ENCODE measurements around the gene MAML3. TPM values are rescaled to one million over a fixed set of nuclear protein-coding genes. Genes with fewer than 3 reads are reported as not detected.

Gene MAML3
- total RNA-seq, 2 donors from 2014 or later, result 9.3 to 10.1 TPM

GRCh38 chr4:139732991-139733570 is 420.9 kb downstream of the MAML3 start:
- H3K9ac ChIP-seq (ENCODE audit: low read depth in 2 of 2, low read length in 2 of 2), result no peak overlapping the region
- no peak overlapping the region for H3K4me3 ChIP-seq
- no peak overlapping the region for H3K27ac ChIP-seq
- H3K27me3 ChIP-seq, result no peaks in the 10 kb centered on the region
- H3K4me1 ChIP-seq, result no peaks in the 10 kb centered on the region
- no peak for DNase-seq
- H3K9me3 ChIP-seq, result no peaks in the 10 kb centered on the region
- no peaks in the 10 kb centered on the region for H3K36me3 ChIP-seq
- intact Hi-C loops (cut with DNase I), result loop anchor here (10.0 kb wide), 2 partner anchors 522 to 592 kb away; no protein-coding TSS in a partner anchor
- no peak for TF ChIP-seq CTCF (IDR thresholded peaks at IDR 0.05)

- Histone ChIP-seq H3K4me3 (no peak overlapping the region), H3K9ac (ENCODE audit: low read depth in 2 of 2, low read length in 2 of 2) (peak overlapping the region in 1 of 2 donors; percentile 23), H3K36me3 (no peaks in the 10 kb centered on the region), H3K9me3 (no peaks in the 10 kb centered on the region), H3K27me3 (no peaks in the 10 kb centered on the region), H3K4me1 (no peaks in the 10 kb centered on the region), H3K27ac (no peak overlapping the region)
- TF ChIP-seq CTCF (IDR thresholded peaks at IDR 0.05), result no peak
- intact Hi-C loops (cut with DNase I), result no loop called here
- DNase-seq, result peak; percentile 25
These were observed 425.1 kb downstream of the MAML3 start for GRCh38 chr4:139728840-139729239.

- Histone ChIP-seq H3K27ac (no peak overlapping the region), H3K4me3 (no peak overlapping the region), H3K36me3 (no peaks in the 10 kb centered on the region), H3K9me3 (no peaks in the 10 kb centered on the region), H3K4me1 (no peaks in the 10 kb centered on the region), H3K27me3 (no peaks in the 10 kb centered on the region), H3K9ac (ENCODE audit: low read depth in 2 of 2, low read length in 2 of 2) (no peak overlapping the region)
- intact Hi-C loops (cut with DNase I), result no loop called here
- DNase-seq, result no peak
- TF ChIP-seq CTCF (IDR thresholded peaks at IDR 0.05), result no peak
These were observed 425.8 kb downstream of the MAML3 start for GRCh38 chr4:139728146-139728545.

GRCh38 chr4:139726615-139727014 is 427.4 kb downstream of the MAML3 start:
- no peaks in the 10 kb centered on the region for H3K36me3 ChIP-seq
- H3K27ac ChIP-seq, result no peak overlapping the region
- no peak for DNase-seq
- H3K4me1 ChIP-seq, result no peaks in the 10 kb centered on the region
- intact Hi-C loops (cut with DNase I), result no loop called here
- no peaks in the 10 kb centered on the region for H3K27me3 ChIP-seq
- H3K9ac ChIP-seq (ENCODE audit: low read depth in 2 of 2, low read length in 2 of 2), result no peak overlapping the region
- H3K4me3 ChIP-seq, result no peak overlapping the region
- TF ChIP-seq CTCF (IDR thresholded peaks at IDR 0.05), result no peak
- H3K9me3 ChIP-seq, result no peaks in the 10 kb centered on the region

GRCh38 chr4:139725236-139725635 is 428.7 kb downstream of the MAML3 start:
- Histone ChIP-seq H3K4me3 (no peak overlapping the region), H3K27me3 (no peaks in the 10 kb centered on the region), H3K9me3 (no peaks in the 10 kb centered on the region), H3K9ac (ENCODE audit: low read depth in 2 of 2, low read length in 2 of 2) (no peak overlapping the region), H3K4me1 (no peaks in the 10 kb centered on the region), H3K27ac (no peak overlapping the region), H3K36me3 (no peaks in the 10 kb centered on the region)
- intact Hi-C loops (cut with DNase I), result no loop called here
- no peak for DNase-seq
- TF ChIP-seq CTCF (IDR thresholded peaks at IDR 0.05), result no peak
